ENCODE results near the gene HMGXB4. TPM values are rescaled to one million over a fixed set of nuclear protein-coding genes. Genes with fewer than 3 reads are reported as not detected.
"Not testable (repeated sequence)": the region's sequence is repeated elsewhere in the genome, so short reads cannot be mapped to it uniquely, and the experiment has no call there.

HMGXB4 gene, protein sequence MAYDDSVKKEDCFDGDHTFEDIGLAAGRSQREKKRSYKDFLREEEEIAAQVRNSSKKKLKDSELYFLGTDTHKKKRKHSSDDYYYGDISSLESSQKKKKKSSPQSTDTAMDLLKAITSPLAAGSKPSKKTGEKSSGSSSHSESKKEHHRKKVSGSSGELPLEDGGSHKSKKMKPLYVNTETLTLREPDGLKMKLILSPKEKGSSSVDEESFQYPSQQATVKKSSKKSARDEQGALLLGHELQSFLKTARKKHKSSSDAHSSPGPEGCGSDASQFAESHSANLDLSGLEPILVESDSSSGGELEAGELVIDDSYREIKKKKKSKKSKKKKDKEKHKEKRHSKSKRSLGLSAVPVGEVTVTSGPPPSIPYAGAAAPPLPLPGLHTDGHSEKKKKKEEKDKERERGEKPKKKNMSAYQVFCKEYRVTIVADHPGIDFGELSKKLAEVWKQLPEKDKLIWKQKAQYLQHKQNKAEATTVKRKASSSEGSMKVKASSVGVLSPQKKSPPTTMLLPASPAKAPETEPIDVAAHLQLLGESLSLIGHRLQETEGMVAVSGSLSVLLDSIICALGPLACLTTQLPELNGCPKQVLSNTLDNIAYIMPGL
- total RNA-seq (2014; rRNA removed; shearing (Covaris generic)) = 10.3 and 11.0 TPM in 2 replicates

DNA sequence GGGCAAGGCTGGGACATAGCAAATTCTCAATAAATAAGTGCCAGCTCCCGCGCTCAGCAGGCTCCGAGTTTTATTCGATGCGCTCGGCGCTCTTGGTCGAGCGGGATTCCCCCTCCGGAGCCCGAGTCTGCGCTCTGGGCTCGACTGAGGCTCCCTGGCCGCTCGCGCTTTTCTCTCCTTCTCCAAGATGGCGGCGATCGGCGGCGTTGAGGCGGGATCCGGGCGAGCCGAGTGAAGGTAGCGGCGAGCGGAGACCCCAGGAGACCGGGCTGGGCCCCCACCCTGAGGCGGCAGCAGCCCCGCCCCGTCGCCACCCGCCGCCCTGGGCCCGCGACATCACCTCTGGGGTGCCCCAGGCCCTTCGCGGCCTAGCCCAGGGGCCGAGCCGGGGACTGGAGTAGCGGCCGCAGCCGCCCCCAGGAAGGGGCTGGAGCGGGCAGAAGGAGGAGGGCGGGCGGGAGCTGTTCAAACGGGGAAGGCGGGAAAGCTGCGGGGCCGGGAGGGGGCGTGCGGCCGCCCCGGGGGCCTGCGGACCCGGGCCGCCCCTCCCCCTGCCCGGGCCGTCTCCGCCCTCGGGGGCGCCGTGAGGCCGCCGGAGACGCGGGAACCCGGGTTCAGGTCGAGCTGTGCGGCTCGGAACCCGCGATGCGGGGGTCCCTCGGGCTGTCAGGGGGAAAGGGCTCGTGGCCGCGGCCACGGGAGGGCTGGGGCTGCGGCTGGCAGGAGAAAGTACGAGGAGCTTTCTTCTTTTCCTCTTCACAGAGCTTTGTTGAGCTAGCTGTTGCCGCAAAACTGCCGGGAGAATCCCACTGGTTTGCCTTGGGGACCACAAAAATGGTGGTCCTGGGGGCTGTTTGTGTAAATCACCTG, at the start of gene HMGXB4:
Gene HMGXB4 (plus strand): TSS at position 173 of the 870 bp plus-strand sequence. CDS start 4,898 bp downstream, outside the sequence.
- peak; percentile 88 for DNase-seq (ENCODE audit: low read depth)

DNA sequence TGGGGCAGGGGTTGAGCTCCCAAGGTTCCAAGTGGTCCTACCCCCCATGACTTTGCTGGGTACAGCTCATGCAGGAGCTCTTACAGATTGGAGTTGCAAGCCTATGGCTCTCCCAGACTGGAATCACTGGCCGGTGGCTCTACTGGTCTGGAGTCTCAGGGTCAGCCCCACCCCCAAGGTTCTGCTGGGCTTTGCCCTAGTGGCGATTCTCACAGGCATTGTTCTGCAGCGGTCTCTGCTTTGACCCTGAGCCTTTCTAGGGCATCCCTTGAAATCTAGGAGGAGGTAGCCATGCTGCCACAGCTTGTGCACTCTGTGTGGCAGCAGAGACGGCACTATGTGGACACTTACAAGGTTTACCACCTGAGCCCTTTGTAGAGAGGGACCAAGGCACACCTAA, 49.3 kb upstream of the HMGXB4 start:
- DNase-seq (ENCODE audit: low read depth) = no peak

DNA sequence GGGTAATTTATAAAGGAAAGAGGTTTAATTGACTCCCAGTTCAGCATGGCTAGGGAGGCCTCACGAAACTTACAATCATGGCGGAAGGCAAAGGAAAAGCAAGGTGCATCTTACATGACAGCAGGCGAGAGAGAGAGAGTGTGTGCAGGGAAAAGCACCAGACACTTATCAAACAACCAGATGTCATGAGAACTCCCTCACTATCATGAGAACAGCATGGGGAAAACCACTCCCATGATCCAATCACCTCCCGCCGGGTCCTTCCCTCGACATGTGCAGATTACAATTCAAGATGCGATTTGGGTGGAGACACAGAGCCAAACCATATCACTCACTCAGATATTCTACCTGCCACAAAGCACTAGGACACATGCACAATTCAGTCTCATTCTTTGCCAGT, 48.1 kb upstream of the HMGXB4 start:
- DNase-seq (ENCODE audit: low read depth) = no peak

DNA sequence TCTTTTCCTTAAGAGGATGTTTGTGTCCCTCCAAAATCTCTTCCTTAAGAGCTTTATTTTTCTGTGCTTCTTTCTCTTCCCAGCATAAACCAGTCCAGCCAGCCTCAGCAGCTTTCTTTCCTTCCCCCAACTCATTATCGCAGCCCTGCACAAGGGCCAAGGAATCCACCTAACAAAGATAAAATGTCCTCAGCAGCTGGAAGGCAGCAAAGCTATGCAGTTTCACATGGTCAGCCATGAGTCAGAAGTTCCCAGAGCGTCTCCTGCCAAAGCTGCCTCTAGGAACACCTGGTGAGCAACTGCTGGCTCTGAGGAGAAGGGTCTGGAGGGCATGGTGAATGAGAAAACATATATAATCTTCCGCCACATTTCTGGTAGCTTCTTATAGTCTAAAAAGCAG, 45.3 kb upstream of the HMGXB4 start:
- peak; percentile 24 for DNase-seq (ENCODE audit: low read depth)

DNA sequence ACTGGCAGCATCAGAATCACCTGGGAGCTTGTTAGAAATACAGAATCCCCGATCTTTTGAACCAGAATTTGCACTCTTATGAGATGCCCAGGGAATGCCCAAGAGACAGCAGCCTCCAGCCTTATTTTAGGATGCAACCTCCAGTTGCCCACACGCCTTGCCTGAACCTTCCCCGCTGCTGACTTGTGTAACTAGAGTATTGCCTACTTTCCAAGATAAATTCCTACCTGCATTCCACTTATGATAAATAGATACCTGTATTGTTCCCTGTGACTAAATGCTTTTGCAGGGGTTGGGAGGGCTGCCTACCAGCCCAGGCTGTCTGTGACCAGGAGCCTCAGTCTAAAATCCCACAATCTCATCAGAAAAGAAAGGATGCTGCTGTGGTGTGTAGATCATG, 44.3 kb upstream of the HMGXB4 start:
- DNase-seq (ENCODE audit: low read depth) = no peak

DNA sequence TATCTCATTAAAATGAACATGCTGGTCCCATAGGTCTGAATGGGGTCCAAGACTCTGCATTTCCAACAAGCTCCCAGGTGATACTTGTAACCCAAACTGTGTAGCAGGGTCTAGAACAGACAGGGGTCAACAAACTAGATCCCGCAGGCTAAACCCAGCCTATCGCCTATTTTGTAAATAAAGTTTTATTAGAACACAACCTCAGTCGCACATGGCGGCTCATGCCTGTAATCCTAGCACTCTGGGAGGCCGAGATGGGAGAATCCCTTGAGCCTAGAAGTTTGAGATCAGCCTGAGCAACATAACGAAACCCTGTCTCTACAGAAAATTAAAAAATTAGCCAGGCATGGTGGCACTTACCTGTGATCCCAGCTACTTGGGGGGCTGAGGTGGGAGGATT, 42.3 kb upstream of the HMGXB4 start:
- DNase-seq (ENCODE audit: low read depth) = no peak

DNA sequence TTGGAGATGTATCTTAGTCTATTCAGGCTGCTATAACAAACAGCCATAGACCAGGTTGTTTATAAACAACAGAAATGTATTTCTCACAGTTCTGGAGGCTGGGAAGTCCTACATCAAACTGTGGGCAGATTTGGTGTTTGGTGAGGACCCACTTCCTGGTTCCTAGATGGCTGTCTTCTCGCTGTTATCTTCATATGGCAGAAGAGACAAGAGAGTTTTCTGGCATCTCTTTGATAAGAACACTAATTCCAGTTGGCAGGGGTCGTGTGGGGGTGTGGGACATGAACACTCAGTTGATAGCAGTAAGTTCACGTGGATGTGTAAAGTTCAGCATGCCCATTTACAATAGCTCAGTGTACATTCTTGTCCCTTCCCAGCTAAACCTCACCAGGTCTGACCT, 41.3 kb upstream of the HMGXB4 start:
- DNase-seq (ENCODE audit: low read depth) = no peak

DNA sequence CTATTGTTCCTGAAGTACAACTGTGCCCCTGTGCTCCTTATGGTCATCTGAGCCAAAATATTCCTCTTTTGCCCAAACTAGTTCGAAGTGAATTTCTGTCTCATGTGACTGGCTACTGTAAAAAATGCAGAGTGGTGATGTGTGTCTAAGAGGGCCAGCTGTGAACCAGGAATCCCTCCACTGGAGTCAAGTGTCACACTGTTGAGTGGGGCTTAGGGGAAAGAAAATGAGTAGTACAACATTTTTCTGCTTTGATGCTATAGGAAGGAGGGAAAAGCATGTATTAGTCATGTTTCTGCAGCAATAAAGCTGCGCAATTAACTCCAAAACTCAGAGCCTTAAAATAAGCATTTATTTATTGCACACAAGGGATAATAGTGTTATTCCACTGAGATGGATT, 39.8 kb upstream of the HMGXB4 start:
- no peak for DNase-seq (ENCODE audit: low read depth)

DNA sequence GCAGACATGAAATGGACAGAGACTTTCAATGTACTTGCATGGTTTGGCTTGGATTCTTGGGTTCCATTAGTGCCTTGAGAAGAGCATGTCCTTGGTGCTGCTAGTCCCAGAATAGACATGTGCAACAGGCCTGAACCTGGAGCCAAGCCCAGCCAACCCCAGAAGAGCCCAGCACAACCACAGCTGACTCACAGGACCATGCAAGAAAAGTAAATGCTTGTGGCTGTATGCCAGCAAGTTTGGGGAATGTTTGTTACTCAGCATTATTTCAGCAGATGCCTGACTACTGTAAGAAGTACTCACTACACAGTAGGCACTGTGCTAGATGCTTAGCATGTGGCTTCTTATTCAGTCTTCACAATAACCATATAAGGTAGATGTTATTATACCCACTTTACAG, 39.2 kb upstream of the HMGXB4 start:
- peak; percentile 23 for DNase-seq (ENCODE audit: low read depth)

DNA sequence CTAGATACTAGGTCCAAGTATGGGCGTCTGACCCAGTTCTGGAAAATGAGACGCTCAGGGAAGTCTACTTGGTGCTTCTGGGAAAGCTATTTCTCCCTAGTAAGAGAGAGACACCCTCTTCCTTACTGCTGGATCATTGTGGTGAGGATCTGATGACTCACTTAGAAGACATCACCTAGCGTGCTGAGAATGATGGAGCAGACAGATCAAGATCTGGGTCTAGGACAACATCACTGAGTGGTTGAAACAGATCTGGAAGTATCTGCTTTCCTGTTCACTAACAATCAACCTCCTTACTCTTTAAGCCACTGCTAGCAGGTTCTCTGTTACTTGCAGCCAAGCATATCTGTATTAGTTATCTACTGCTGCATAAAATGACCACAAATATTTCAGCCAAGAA, 38.3 kb upstream of the HMGXB4 start:
- DNase-seq (ENCODE audit: low read depth) = peak; percentile 70

DNA sequence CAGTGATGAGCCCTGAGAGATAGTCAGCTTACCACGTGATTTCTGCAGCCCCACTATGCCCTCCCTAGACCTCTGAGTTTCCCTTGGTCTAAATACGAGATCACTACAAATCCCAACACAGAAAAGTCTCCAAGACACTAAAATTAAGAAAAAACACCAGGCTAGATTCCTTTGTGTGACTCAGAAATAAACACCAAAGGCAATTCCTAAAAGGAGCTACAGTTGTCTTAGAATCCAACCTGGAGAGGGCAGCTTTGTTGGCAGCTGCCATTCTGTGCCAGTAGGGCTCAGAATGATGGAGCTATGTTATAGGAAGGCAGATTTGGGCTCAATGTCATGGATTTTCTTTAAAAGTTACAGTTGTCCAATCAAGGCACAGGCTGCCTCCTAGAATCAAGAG, 37.1 kb upstream of the HMGXB4 start:
- no peak for DNase-seq (ENCODE audit: low read depth)

DNA sequence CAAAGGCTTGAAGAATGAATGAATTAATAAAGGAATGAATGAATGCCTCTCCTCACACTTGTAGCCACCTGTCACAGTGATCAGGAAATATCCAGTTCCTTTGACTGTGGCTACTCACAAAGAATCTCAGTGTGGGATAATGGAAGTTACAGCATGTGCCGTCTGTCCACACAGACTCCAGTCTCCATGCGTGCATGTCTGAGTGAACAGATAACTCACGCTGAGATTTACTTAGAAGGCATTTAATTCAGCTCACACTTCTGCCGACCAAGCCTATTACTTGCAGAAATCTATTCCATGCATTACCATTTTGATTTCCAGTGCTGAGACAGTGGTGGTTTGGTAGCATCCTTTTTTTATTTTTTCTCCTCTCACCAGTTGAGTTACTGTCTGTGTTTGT, 32.3 kb upstream of the HMGXB4 start:
- DNase-seq (ENCODE audit: low read depth) = no peak

DNA sequence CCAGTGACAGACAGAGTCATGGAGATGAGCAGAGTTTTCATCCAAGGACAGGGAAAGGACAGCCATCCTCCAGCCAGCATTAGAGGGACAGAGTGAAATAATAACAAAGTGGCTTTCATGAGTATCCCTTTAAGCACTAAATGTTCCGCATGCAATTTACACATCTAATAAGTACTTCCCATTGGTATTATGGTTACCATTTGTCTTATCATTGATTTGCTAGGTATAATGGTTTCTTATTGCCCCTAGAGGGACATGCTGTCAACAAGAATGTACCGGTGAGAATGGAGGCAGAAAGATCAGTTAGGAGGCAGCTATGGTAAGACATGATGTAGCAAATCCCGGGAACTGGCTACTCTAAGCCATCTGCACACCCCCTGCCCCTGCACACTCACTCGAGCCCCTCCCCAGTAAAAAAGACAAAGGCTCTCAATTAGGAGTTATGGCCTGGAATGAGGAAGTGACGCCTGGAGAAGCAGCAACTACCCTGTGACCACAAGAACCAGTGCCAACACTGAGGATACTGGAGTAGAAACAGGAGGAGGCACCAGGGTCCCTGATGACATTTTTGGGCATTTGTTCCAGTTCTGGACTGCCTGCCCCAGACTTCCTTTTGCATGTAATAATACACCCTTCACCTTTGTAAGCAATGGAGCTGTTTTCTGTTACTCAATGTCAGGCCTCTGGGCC, 30.2 kb upstream of the HMGXB4 start:
- no peak for DNase-seq (ENCODE audit: low read depth)

DNA sequence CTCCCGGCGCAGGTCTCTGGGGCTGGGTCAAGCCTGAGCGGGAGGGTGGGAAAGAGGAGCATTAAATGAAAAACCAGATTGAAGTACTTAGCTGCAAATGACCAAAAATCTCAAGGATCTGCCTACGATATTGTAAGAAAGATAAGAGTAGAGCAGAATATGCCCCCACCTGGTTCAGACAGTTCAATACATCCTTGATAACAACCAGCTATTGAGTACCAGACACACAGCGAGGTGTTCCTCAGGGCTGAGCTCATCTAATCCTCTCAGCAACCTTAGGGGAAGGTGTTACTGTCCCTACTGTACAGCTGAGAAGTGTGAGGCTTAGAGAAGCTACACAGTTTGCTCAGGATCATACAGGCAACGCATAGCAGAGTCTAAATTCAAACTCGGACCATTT, 27.4 kb upstream of the HMGXB4 start:
- DNase-seq (ENCODE audit: low read depth) = no peak

DNA sequence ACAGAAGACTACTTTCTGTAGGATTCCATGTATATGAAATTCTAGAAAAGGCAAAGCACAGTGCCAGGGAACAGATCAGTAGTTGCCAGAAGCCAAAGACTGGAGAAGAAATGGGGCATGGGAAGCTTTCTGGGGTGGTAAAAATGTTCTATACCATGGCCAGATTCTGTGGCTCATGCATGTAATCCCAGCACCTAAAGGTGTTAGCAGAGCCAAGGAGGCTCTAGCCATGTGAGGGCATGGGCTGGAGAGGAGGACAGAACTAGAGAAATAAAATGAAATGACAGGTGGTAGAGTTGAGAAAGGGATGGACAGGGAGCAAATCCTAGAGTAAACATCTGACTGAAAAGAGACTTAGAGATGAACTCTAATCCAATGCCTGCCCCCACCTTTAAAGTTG, 26.9 kb upstream of the HMGXB4 start:
- DNase-seq (ENCODE audit: low read depth) = no peak

DNA sequence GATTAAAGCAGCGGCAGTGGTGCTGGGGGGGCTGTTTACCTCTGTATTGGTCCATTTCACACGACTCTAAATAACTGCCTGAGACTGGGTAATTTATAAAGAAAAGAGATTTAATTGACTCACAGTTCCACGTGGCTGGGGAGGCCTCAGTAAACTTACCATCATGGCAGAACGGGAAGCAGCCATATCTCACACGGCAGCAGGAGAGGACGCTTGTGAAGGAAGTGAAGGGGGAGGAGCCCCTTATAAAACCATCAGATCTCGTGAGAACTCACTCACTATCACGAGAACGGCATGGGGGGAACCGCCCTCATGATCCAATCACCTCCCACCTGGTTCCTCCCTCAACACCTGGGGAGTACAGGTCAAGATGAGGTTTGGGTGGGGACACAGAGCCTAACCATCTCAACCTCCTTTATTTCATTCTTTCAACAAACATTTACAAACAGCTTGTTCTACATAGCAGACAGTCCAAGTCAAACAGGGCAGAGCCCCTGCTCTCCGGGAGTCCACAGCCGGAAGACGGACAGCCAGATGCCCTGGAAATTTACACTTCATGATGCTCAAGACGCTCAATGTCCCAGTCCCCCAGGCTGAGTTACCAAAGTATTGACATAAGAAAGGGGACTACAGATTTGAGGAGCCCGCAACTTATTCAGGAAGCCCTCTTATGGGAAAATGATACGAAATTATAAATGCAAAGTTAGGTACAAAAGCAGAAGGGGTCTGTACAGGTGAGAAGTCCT, 26.3 kb upstream of the HMGXB4 start:
- peak; percentile 59 for DNase-seq (ENCODE audit: low read depth)

DNA sequence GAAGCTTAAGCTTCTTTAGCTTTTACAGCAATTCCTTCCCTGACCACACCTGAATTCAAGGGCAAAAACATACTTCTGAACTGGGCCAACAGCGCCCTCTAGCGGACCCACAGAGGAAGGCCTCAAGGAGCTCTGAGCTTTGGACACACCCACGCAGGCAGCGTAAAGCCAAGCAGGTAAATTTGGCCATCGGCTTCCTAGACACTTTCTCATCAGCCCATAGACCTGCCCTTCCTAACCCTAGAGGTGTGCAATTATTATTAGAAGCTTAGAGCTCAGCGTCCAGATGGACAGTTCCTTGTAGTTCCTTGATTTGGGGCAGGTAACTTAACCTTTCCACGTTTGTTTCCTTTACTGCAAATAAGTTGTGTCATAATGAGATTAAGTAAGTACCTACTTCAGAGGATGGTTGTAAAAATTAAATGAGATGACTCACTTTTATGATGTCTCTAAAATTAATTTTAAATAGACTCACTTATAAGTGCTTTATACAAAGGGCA, 25.7 kb upstream of the HMGXB4 start:
- DNase-seq (ENCODE audit: low read depth) = peak; percentile 82

DNA sequence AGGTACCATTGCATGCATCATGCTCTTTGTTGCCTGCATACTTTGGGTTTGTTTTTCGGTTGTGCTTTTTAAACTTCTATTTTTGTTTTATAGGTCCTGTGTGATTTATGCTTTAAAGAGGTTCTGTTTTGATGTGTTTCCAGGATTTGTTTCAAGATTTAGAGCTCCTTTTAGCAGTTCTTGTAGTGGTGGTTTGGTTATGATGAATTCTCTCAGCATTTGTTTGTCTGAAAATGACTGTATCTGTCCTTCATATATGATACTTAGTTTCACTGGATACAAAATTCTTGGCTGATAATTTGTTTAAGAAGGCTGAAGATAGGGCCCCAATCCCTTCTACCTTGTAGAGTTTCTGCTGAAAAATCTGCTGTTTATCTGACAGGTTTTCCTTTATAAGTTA, 18.5 kb upstream of the HMGXB4 start:
- DNase-seq (ENCODE audit: low read depth) = not testable (repeated sequence)

DNA sequence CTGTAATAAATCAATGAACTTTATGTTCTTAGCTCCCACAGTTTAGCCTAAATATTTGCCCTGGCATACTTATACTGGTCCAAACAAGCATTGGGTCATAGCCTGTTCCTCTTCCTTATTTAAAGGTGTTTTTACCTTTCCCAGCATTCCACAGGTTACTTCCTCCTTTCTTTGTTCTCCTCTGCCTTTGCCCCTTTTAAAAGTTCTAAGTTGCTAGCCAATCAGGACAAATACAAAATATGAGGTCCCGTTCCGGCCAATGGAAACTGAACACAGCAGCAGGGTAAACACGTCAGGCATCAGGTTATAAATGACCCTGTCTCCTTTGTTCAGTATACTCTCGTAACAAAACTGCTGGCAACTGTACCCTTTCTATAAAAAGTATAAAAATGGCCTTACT, 12.8 kb upstream of the HMGXB4 start:
- not testable (repeated sequence) for DNase-seq (ENCODE audit: low read depth)

DNA sequence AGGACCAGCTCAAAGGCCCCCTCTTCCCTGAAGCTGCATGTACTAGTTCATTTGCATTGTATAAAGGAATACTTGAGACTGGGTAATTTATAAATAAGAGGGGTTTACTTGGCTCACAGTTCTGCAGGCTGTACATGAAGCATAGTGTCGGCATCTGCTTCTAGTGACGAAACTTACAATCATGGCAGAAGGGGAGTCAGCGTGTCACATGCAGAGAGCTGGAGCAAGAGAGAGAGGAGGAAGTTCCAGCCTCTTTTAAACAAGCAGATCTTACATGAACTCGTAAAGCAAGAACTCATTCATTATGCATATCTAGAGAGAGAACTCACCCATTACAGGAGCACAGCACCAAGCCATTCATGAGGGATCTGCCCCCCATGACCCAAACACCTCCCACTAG, 7.1 kb upstream of the HMGXB4 start:
- no peak for DNase-seq (ENCODE audit: low read depth)

DNA sequence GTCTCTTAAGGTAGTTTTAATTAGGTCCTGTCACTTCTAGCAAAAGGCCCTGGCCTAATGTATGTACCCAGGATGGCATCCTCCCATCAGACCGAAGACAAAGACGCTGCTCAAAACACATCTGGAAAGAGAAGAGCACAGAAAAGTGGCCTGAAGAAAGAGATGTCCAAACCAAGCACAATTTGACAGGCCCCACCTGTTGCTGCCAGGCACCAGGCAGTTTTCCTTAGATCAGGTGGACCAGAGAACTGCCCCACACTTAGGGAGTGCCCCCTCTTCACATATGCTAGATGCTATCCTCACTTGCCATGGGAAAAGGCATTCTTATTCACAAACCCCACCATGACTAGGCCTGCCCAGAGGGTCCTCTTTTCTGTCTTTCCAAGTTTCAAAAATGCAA, 3.3 kb upstream of the HMGXB4 start:
- no peak for DNase-seq (ENCODE audit: low read depth)

All from Daoy (cell line).